Astrocyte of the cerebellum (primary cell): Measurements from ENCODE around the gene GJA1.

Experiments
- DNase-seq: peaks from one replicate; pipeline ENCODE4 v3.0.0-alpha.2; 2011; ENCODE audit warnings: low read depth
- H3K4me3 ChIP-seq: 2 replicates; pipeline ENCODE4 v1.5.1; 2011; ENCODE audit warnings: mild to moderate bottlenecking, low read depth, low read length, moderate library complexity
- in situ Hi-C: cut with HindIII; loops from 2 replicates; pipeline ENCODE4 v1.10.0; 2017; ENCODE audit warnings: low sequenced_read_pairs
- TF ChIP-seq, protein P1 (sequence below): IDR thresholded peaks from 2 replicates; pipeline ENCODE4 v1.5.1; 2012; ENCODE audit warnings: low read length, low read depth, moderate library complexity, mild to moderate bottlenecking; ENCODE audit errors: missing control alignments

Gene GJA1

DNA sequence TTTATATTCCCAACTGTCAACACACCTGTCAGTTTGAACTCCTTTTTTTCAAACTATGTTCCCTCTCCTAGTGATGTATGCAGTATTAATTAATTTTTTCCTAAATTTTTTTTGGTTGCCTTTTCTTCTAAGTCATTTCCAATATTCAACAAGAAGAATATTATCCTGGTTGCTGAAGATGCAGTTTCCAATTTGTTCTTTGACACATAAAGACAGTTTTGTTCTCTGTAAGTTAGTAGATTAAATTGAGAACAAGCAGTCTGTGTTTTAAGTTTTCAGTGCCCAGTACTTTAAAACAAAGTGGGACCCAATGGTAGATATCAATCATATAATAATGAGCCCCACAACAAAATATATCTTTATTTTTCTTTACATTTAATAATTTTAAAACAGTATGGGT lies 47.3 kb downstream of the GJA1 start:
- TF ChIP-seq, protein P1, sequence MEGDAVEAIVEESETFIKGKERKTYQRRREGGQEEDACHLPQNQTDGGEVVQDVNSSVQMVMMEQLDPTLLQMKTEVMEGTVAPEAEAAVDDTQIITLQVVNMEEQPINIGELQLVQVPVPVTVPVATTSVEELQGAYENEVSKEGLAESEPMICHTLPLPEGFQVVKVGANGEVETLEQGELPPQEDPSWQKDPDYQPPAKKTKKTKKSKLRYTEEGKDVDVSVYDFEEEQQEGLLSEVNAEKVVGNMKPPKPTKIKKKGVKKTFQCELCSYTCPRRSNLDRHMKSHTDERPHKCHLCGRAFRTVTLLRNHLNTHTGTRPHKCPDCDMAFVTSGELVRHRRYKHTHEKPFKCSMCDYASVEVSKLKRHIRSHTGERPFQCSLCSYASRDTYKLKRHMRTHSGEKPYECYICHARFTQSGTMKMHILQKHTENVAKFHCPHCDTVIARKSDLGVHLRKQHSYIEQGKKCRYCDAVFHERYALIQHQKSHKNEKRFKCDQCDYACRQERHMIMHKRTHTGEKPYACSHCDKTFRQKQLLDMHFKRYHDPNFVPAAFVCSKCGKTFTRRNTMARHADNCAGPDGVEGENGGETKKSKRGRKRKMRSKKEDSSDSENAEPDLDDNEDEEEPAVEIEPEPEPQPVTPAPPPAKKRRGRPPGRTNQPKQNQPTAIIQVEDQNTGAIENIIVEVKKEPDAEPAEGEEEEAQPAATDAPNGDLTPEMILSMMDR: no peak
- in situ Hi-C loops: no loop called here
- no peak for DNase-seq

DNA sequence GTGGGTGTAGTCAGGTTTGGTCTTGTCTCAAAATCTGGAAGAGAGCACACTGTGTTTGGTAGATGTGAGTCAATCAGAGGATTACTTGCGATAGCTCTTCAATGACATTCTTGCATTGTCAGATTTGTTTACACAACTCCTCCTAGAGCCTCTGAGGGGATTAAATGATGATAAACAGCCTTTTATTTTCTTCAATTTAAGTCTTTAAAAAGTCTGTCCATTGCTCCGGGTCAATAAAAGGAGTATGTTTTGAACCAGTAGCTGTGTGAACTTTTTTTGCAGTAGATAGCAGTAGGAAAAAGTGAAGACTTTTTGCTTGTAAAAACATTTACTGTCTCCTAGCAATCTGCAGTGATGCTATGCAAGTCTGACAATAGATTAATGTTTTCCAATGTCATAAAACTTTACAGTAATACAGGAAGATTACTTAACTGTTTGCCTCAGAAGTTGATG lies 49.9 kb downstream of the GJA1 start:
- DNase-seq: no peak
- H3K4me3 ChIP-seq: no peak overlapping the region
- TF ChIP-seq, protein P1: no peak
- in situ Hi-C loops: no loop called here

More for the DNA sequence above, 47.3 kb downstream of the GJA1 start:
- H3K4me3 ChIP-seq: no peak overlapping the region

DNA sequence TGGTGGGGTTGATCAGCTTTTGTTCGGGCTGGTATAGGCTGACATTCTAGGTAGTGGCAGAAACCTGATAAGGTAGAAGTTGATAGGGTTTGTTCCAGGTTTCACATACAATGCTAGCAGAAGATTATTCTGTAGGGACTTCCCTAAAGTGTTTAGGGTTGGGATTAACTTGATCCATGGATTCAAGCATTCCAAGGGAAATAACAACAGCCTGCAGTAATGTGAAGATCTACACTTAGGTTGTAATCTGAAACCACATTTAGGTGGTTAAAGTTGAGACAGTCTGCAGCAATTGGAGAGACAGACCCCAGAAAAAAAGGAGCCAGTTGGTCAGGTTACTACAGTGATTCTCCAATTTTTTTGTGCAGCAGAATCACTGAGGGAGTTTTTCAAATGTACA lies 56.1 kb downstream of the GJA1 start:
- in situ Hi-C loops: no loop called here
- no peak overlapping the region for H3K4me3 ChIP-seq
- TF ChIP-seq, protein P1: no peak
- DNase-seq: no peak

DNA sequence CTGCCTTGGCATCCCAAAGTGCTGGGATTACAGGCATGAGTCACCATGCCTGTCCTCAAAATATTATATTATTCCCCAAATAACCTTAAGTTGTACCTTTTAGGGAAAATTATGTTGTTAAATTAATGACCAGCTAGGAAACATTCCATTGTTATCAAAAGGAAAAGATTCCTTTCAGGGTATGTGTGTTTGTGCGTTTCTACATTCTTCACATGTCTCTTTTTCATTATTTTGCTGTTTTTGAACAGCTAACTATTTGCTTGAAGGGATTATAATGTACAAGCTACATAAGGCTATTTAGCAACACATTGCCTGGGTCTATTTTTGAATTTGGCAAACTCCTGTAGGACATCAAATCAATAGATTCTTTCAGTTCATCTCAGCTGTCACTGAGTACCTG lies 57.1 kb downstream of the GJA1 start:
- TF ChIP-seq, protein P1: no peak
- no peak for DNase-seq
- H3K4me3 ChIP-seq: no peak overlapping the region
- in situ Hi-C loops: no loop called here

DNA sequence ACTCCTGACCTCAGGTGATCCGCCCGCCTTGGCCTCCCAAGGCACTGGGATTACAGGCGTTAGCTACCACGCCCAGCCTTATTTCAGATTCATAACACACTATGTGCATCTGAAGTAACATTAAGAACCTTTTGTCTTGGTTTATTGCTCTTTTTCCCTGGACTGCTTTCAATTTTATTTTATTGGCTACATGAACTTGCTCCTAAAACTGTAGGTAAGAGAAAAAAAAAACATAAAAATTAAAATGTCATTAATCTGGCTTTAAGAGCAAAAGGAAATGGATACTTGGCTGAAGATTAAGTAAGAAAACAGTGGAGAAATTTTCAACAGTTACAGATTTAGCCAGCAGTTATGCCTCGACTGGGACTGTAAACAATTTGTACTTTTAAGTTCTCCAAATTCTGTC lies 62.5 kb downstream of the GJA1 start:
- TF ChIP-seq, protein P1: no peak
- in situ Hi-C loops: no loop called here
- DNase-seq: no peak
- no peak overlapping the region for H3K4me3 ChIP-seq

DNA sequence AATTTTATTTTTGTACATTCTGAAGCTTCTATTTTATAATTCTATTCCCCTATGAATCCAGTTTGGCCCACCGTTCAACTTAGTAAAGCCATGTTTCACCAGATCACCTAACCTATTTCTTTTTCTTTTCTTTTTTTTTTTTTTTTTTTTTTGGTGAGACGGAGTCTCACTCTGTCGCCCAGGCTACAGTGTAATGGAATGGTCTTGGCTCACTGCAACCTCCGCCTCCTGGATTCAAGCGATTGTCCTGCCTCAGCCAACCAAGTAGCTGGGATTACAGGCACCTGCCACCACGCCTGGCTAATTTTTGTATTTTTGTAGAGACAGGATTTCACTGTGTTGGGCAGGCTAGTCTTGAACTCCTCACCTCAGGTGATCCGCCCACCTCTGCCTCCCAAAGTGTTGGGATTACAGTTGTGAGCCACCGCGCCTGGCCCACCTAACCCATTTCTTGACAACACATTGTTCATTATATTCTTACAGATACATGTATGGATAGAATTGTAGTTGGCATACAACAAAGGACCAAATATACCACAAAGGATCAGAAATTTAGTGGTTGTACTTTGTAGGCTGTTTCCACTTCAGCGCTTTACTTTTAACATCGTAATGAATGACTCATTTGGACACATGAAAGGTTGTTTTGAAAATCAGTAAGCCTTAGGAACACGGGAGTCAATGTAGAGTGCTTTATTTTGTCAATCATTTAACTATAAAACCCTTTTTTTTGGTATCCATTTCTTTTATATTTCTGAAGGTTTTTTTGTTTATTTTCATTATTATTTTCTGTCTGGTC lies 63.2 kb downstream of the GJA1 start:
- TF ChIP-seq, protein P1: no peak
- H3K4me3 ChIP-seq: no peak overlapping the region
- in situ Hi-C loops: no loop called here
- DNase-seq: peak; percentile 70
